ENCODE results near the gene PDE11A. TPM values are rescaled to one million over a fixed set of nuclear protein-coding genes. Genes with fewer than 3 reads are reported as not detected.

Gene PDE11A
- total and polyA plus RNA-seq, 2 of the 8 experiments (the other 6 are each of a cell fraction or from before 2014, with no cell fraction given): 0.19 to 0.23 TPM

DNA sequence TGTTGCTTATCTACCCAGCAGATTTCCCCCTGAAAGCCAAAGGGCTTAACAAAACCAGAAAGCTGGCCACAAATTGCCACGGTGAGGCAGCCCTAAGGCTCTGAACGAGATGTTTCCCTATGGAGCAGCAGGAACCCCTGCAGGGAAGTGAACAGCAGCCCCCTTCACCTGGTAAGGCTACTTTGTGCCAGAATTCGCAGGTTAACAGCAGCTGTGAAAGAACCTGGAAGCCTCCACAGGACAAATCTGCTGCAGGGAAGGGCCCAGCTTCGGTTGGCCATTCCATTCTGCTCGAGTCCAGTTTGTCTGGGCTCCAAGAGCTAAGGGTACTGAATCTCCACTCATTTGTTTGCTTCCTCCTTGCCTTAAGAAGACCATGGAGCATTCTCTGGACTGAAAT is 175.3 kb downstream of the PDE11A start:
- Histone ChIP-seq H3K9ac (replicated peaks in 1 of 4; ENCODE audit: extremely low read depth in 1 of 4, low read depth in 3 of 4, low read length in 3 of 4) (no peak overlapping the region), H3K4me3 (ENCODE audit: extremely low read depth in 1 of 4, insufficient read depth in 2 of 4, low read depth in 3 of 4, low read length in 4 of 4) (no peak overlapping the region), H3K27ac (ENCODE audit: low read depth, low read length) (no peak overlapping the region), H2BK12ac (ENCODE audit: low read depth, low read length) (no peak overlapping the region), H4K8ac (ENCODE audit: extremely low read depth, insufficient read depth, low read length) (no peak overlapping the region), H2BK5ac (ENCODE audit: low read depth, low read length) (no peak overlapping the region), H3K4me2 (ENCODE audit: insufficient read depth in 1 of 2, low read depth in 2 of 2, low read length in 2 of 2) (no peak overlapping the region), H2BK120ac (replicated peaks; ENCODE audit: low read depth, low read length) (no peak overlapping the region), H2BK20ac (ENCODE audit: low read length) (no peak overlapping the region), H3K36me3 (ENCODE audit: control insufficient read depth in 2 of 4, insufficient read depth in 4 of 4, low read length in 3 of 4) (no peaks in the 10 kb centered on the region), H3K56ac (replicated peaks; ENCODE audit: insufficient read length, low read depth, low read length) (no peak overlapping the region), H3K14ac (ENCODE audit: insufficient read length) (no peak overlapping the region), H3K23ac (ENCODE audit: insufficient read length) (no peak overlapping the region), H3K4ac (replicated peaks; ENCODE audit: insufficient read length, low read depth, low read length) (no peak overlapping the region), H3K18ac (ENCODE audit: extremely low read depth, low read length) (no peak overlapping the region), H4K20me1 (replicated peaks in 1 of 2; ENCODE audit: control insufficient read depth in 1 of 2, insufficient read depth in 2 of 2, low read length in 2 of 2) (no peaks in the 10 kb centered on the region), H2BK15ac (ENCODE audit: low read length) (no peak overlapping the region), H3K4me1 (replicated peaks in 1 of 4; ENCODE audit: control insufficient read depth in 3 of 4, insufficient read depth in 4 of 4, low read length in 3 of 4) (no peaks in the 10 kb centered on the region; a peak in 1 of 7 replicates), H3K27me3 (replicated peaks in 1 of 4; ENCODE audit: control insufficient read depth in 3 of 4, extremely low read depth in 1 of 4, insufficient read depth in 3 of 4, low read length in 3 of 4) (no peaks in the 10 kb centered on the region), H2AFZ (ENCODE audit: low read length) (peak overlapping the region; percentile 25), H2AK5ac (ENCODE audit: low read depth, low read length) (no peak overlapping the region), H3K79me2 (ENCODE audit: control insufficient read depth in 1 of 2, insufficient read depth in 2 of 2, low read length in 2 of 2) (no peaks in the 10 kb centered on the region), H4K91ac (replicated peaks; ENCODE audit: insufficient read length, low read length) (no peak overlapping the region), H3K79me1 (ENCODE audit: low read depth, low read length) (no peaks in the 10 kb centered on the region), H4K5ac (ENCODE audit: insufficient read length, low read depth, low read length) (no peak overlapping the region), H3K9me3 (ENCODE audit: insufficient read depth in 2 of 2, low read depth in 1 of 2, low read length in 1 of 2) (no peaks in the 10 kb centered on the region), H3K23me2 (ENCODE audit: low read depth, low read length) (no peaks in the 10 kb centered on the region)
- FAIRE-seq (no peak), DNase-seq (ENCODE audit: low read depth in 1 of 2, low spot score in 2 of 2) (no peak)
- ChIA-PET POLR2A (ENCODE audit: partially characterized antibody) (no interaction called here), CTCF (ENCODE audit: partially characterized antibody) (interaction anchor here (2.6 kb wide), 1 partner anchor 10 kb away, joined by 16 read pairs; no protein-coding TSS in a partner anchor)
- TF ChIP-seq SAP30 (IDR thresholded peaks at IDR 0.05; ENCODE audit: insufficient read depth, insufficient replicate concordance, low read length) (no peak), EP300 (IDR thresholded peaks at IDR 0.05; ENCODE audit: borderline replicate concordance in 1 of 2, low read depth in 2 of 2, low read length in 2 of 2) (no peak), RNF2 (IDR thresholded peaks at IDR 0.05; ENCODE audit: borderline replicate concordance, low read depth, low read length, missing control alignments, poor library complexity, severe bottlenecking) (no peak), KDM5A (IDR thresholded peaks at IDR 0.05; ENCODE audit: low read length) (no peak), CEBPB (IDR thresholded peaks at IDR 0.05; ENCODE audit: low read depth, low read length) (no peak), JUN (IDR thresholded peaks at IDR 0.05; ENCODE audit: low read depth, low read length) (no peak), ZNF274 (IDR thresholded peaks at IDR 0.05; ENCODE audit: borderline replicate concordance, extremely low read depth, low read length) (no peak), BRCA1 (IDR thresholded peaks at IDR 0.05; ENCODE audit: low read depth, low read length) (no peak), EZH2 (IDR thresholded peaks at IDR 0.05; ENCODE audit: low read depth, low read length, severe bottlenecking) (no peak), RFX5 (IDR thresholded peaks at IDR 0.05; ENCODE audit: borderline replicate concordance, low read depth, low read length) (no peak), BCL11A (IDR thresholded peaks at IDR 0.05; ENCODE audit: low read depth in 2 of 2, low read length in 2 of 2) (no peak), NANOG (IDR thresholded peaks at IDR 0.05; ENCODE audit: insufficient read depth, low read depth, low read length, poor library complexity, severe bottlenecking) (no peak)
- 75% methylated on average over 5 of the region's 5 CpGs; no CpG with 5 or more reads in 1 of the 2 experiments for WGBS, 2 experiments (ENCODE audit: extremely low coverage in 1 of 2, insufficient coverage in 1 of 2, insufficient read length in 1 of 2, insufficient replicate concordance in 2 of 2, low coverage in 1 of 2, low lambda C conversion rate in 2 of 2, missing lambda C conversion rate in 1 of 2)

Data from H1 (cell line).